GM10266 (cell line): ENCODE results near the gene TTC22.

Experiments used
- DNase-seq: peaks from one replicate; pipeline ENCODE4 v3.0.0; 2012; ENCODE audit errors: extremely low spot score
- CTCF ChIP-seq: IDR thresholded peaks from 2 replicates; pipeline ENCODE4 v1.5.1; 2012; ENCODE audit warnings: mild to moderate bottlenecking, low read depth; ENCODE audit not compliant: control insufficient read depth, insufficient read depth; ENCODE audit errors: missing control alignments

The TTC22 gene

DNA sequence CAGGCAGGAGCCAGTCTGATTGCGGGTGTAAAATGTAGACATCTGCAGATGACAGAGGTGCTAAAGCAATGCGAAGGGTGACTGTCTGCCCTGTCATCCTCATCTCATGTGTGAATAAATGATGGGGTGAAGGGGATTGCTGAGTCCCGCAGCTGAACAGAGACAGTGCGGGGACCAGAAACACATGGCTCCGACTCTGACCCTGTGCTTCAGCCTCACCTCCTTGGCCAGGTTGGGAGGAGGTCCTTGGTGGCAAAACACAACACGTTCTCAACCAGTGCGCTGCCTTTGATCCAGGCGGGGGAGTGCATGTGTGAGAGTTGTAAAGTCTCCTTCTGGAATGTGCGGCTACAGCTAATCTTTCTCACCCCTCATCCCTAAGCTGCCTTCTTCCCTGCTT lies 32.0 kb upstream of the TTC22 start:
- TF ChIP-seq CTCF: no peak
- DNase-seq: no peak

GRCh38 chr1:54826226-54826816 lies 25.2 kb upstream of the TTC22 start:
- no peak for TF ChIP-seq CTCF
- DNase-seq: no peak

DNA sequence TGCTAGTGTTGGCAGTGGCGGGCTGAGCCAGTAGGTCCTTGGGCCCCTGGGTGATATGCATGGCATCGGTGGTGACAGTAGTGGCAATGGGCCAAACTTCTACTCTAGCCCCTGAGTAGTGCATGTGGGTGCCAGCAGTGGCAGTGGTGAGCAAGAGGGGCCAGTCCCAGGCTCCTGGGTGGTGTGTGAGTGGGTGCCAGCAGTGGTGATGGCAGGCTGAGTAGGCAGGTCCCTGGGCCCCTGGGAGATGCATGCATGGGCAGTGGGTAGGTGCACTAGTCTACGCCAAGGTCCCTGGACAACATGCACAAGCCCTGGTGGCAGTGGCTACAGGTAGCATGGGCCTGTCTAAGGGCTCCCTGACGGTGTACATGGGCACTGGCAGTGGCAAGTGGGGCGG lies 24.6 kb upstream of the TTC22 start:
- DNase-seq: no peak
- TF ChIP-seq CTCF: no peak

- no peak for DNase-seq
- TF ChIP-seq CTCF: no peak
These were observed 22.5 kb upstream of the TTC22 start for GRCh38 chr1:54823670-54824069.

- no peak for DNase-seq
- no peak for TF ChIP-seq CTCF
These were observed 18.6 kb upstream of the TTC22 start for GRCh38 chr1:54819733-54820132.

DNA sequence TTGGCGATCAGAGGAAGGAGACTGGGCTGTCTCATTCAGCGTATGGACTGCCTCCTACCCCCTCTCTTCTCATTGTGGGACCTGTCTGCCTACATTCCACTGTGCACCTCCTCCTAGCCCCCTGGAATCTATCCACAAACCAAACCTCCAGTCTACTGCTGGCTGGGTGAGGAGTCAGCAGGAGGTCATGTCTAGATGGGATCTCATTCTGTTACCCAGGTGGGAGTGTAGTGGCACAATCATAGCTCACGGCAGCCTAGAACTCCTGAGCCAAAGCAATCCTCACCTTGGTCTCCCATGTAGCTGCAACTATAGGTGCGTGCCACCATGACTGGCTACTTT lies 18.0 kb upstream of the TTC22 start:
- TF ChIP-seq CTCF: no peak
- no peak for DNase-seq

- no peak for TF ChIP-seq CTCF
- no peak for DNase-seq
These were observed 17.5 kb upstream of the TTC22 start for GRCh38 chr1:54818461-54819194.
